ENCODE results near the gene SPNS2.

SPNS2 gene

GRCh38 chr17:4555873-4556759 is 57.4 kb downstream of the SPNS2 start:
- peaks cover 52% of the 10 kb centered on the region for H3K4me1 Mint-ChIP-seq
- no peak for DNase-seq
- H3K9me3 Mint-ChIP-seq: no peaks in the 10 kb centered on the region
- peak overlapping the region; percentile 89 for H3K4me3 Mint-ChIP-seq
- peaks cover 2% of the 10 kb centered on the region for H3K36me3 Mint-ChIP-seq (ENCODE audit: low read depth)
- H3K27me3 Mint-ChIP-seq (ENCODE audit: low read depth, poor library complexity): peaks cover 2% of the 10 kb centered on the region
- no peak overlapping the region for H3K27ac Mint-ChIP-seq
- TF ChIP-seq, protein P1, sequence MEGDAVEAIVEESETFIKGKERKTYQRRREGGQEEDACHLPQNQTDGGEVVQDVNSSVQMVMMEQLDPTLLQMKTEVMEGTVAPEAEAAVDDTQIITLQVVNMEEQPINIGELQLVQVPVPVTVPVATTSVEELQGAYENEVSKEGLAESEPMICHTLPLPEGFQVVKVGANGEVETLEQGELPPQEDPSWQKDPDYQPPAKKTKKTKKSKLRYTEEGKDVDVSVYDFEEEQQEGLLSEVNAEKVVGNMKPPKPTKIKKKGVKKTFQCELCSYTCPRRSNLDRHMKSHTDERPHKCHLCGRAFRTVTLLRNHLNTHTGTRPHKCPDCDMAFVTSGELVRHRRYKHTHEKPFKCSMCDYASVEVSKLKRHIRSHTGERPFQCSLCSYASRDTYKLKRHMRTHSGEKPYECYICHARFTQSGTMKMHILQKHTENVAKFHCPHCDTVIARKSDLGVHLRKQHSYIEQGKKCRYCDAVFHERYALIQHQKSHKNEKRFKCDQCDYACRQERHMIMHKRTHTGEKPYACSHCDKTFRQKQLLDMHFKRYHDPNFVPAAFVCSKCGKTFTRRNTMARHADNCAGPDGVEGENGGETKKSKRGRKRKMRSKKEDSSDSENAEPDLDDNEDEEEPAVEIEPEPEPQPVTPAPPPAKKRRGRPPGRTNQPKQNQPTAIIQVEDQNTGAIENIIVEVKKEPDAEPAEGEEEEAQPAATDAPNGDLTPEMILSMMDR (IDR thresholded peaks at IDR 0.05): no peak

DNA sequence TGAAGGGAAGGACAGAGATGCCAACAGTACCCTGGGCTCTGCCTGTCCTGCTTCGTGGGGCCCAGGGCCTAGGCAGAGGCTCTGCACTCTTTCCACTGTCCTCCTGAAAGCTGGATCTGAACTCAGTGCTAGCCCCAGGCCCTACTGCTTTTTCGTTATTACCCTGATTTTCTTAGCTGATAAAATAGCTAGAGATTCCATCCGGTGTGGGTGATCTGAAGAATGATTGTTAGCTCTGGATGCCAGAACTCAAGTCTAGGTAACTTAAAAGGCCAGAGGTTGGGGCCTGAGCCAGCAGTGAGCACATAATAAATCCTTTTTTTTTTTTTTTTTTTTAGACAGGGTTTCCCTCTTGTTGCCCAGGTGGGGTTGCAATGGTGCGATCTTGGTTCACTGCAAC is 58.3 kb downstream of the SPNS2 start:
- H3K4me1 Mint-ChIP-seq: peaks cover 61% of the 10 kb centered on the region
- TF ChIP-seq, protein P1 (IDR thresholded peaks at IDR 0.05): no peak
- peaks cover 7% of the 10 kb centered on the region for H3K27me3 Mint-ChIP-seq (ENCODE audit: low read depth, poor library complexity)
- H3K36me3 Mint-ChIP-seq (ENCODE audit: low read depth): no peaks in the 10 kb centered on the region
- no peak for DNase-seq
- peak overlapping the region; percentile 89 for H3K4me3 Mint-ChIP-seq
- no peak overlapping the region for H3K27ac Mint-ChIP-seq
- H3K9me3 Mint-ChIP-seq: no peaks in the 10 kb centered on the region

DNA sequence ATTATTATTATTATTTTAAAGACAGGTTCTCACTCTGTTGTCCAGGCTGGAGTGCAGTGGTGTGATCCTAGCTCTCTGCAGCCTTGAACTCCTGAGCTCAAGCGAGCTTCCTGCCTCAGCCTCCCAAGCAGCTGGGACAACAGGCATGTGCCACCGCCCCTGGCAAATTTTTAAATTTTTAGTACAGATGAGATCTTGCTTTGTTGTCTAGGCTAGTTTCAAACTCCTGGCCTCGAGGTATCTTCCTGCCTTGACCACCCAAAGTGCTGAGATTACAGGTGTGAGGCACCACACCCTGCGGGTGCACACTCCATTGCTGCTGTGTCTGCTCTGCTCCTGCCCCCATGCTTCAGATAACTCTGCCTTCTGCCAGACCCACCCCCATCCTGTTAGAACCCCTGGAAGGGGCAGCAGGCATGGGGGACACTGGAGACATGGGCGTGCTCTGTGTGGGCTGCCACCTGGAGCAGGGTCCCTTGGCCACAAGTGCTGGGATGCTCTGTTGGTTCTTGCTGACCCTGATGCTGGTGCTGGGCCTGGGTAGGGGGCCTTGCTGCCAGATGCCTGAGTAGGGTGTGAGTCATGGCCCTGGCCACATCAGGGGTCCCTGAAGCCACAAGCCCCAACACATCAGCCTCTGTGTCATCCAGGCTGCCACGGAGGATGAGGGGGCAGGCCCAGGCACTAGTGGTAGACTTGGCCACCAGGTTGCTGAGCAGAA is 59.1 kb downstream of the SPNS2 start:
- TF ChIP-seq, protein P1 (IDR thresholded peaks at IDR 0.05): no peak
- Mint-ChIP-seq H3K27me3 (ENCODE audit: low read depth, poor library complexity) (peaks cover 11% of the 10 kb centered on the region), H3K36me3 (ENCODE audit: low read depth) (no peaks in the 10 kb centered on the region), H3K4me1 (peaks cover 63% of the 10 kb centered on the region), H3K9me3 (no peaks in the 10 kb centered on the region), H3K4me3 (no peak overlapping the region), H3K27ac (no peak overlapping the region)
- DNase-seq: no peak

- Mint-ChIP-seq H3K4me1 (peaks cover 62% of the 10 kb centered on the region), H3K27me3 (ENCODE audit: low read depth, poor library complexity) (peaks cover 15% of the 10 kb centered on the region), H3K27ac (no peak overlapping the region), H3K36me3 (ENCODE audit: low read depth) (no peaks in the 10 kb centered on the region), H3K4me3 (no peak overlapping the region), H3K9me3 (no peaks in the 10 kb centered on the region)
- TF ChIP-seq, protein P1 (IDR thresholded peaks at IDR 0.05): no peak
- DNase-seq: no peak
Observed at GRCh38 chr17:4558347-4558971, 59.8 kb downstream of the SPNS2 start.

GRCh38 chr17:4559139-4559791 is 60.6 kb downstream of the SPNS2 start:
- Mint-ChIP-seq H3K4me1 (peaks cover 54% of the 10 kb centered on the region), H3K9me3 (no peaks in the 10 kb centered on the region), H3K4me3 (no peak overlapping the region), H3K27me3 (ENCODE audit: low read depth, poor library complexity) (peaks cover 15% of the 10 kb centered on the region), H3K27ac (no peak overlapping the region), H3K36me3 (ENCODE audit: low read depth) (no peaks in the 10 kb centered on the region)
- TF ChIP-seq, protein P1 (IDR thresholded peaks at IDR 0.05): no peak
- DNase-seq: no peak
